Fibroblast of skin of right biceps (primary cell): Measurements from ENCODE around the gene PTPRT.

Experiments used
- DNase-seq: peaks from one replicate; pipeline ENCODE4 v3.0.0-alpha.2; 2013

The PTPRT gene

DNA sequence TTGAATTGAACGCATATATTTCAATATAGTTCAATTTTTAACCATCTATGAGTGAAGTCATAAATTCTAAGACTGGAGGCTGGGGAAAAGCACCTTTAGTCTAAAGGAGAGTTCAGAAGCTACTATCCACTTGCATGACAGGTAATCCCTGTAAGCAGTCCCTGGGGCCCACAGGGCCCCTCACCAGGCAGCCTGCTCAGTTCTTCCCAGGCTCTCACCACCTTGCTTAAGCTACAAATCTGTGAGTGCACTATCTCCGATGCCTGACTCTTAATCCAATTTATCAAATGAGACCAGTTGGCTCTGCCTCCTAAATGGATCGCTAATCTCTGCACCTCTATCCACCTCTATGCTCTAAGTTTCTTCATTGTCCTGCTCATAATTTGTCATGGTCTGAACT, 413.8 kb downstream of the PTPRT start:
- no peak for DNase-seq

DNA sequence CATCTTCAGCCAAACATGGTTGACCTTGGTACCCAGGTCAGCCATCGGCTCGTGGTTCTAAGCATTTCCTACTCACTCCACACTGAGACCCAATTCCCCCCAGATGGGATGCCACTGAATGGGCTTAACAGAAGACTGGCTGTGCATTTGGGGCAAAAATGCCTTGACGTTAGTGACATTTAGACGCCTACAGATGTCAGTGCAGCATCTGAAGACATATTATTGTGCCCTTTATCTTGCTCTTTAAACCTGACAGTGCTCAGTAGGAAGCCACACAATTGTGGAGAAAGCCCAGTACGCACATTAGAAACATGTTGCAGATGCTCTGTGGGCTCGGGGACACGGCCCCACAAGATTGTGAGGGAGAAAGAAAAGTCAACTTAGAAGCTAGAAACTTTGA, 414.7 kb downstream of the PTPRT start:
- DNase-seq = no peak

DNA sequence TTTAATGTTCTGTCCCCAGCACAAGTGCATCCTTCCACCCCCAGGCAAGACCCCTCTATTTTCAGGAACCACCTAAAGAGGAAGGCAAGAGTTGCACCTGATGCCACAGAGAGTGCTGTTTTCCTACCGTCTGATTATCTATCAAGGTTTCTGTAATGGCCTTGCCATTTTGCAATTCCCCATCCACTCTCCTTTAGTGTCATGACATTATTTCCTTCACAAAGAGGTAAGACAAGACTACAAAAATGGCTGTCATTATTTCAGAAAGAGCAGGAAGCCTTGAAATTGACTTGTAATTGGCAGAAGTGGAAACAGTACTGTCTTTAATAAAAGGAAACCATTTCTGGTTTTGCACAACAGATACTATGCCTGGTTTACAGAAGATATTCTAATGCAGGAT, 426.7 kb downstream of the PTPRT start:
- DNase-seq = no peak

DNA sequence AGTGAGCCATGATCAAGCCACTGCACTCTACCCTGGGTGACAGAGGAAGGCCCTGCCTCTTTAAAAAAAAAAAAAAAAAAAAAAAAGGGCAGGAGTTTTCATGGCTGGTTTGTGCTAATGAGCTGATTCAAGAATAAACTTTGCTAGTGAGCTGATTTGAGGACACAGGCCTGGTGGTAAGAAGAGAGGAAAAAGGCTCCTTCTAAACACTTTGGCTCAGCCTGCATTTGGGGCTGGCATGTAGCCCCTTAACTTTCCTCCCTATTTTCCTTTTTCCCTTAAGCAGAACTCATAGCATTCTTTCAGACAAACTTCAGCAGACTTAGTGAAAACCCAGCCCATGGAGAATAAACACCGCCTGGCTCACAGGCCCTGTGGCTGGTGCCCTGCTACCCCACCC, 432.7 kb downstream of the PTPRT start:
- DNase-seq = no peak

DNA sequence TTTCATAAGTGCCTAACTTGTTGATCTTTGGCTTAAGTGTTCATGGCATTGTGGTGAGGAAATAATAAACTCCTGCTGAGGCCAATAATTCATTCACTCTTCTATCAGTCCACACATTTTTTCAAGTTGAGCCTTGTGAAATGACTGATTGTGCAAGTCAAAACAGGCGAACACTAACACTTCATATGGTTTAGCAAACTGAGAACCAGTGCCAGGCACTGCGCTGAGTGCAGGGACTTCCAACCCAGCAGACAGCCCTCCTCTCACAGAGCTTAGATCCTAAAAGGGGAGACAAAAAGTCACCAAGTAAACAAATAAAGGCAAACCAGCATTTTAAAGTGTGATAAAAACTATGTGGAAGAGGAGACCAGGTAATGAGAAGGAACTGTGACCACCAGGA, 435.0 kb downstream of the PTPRT start:
- no peak for DNase-seq

DNA sequence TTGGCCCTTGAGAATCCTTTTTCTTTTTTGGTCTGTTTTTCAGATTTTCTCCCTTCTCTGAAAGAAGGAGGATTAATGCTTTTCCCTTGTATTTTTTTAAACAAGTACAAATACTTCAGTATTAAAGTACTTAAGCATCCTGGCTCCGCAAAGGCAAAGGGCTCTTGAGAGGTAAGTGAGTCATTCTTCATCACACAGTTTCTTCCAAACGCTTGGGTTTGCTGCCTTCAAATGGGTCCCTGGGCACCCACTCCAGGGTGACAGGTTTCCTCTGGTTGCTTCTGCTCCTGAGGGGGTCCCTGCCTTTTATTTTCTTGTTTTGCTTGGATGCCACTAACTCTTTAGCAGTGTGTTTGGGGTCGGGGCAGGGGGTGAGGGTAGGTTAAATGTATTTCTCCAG, 437.1 kb downstream of the PTPRT start:
- DNase-seq = no peak

DNA sequence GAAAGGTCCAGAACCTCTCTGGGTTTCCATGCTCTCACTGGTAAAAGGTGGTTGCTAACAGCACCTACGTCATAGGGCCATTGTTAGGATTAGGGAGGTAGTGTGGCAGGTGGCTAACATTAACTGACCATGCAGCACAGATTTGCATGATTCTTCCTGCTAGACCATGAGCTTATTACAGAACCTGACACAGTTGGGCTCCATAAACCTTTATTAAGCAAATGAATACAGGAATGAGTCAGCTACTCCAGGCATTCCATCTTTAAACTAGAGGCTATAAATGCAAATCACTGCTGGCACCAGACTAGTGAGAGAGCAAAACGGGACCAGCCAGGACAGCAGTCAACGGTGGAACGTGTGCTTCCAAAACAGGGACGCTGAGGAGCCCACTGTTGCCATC, 440.1 kb downstream of the PTPRT start:
- no peak for DNase-seq

DNA sequence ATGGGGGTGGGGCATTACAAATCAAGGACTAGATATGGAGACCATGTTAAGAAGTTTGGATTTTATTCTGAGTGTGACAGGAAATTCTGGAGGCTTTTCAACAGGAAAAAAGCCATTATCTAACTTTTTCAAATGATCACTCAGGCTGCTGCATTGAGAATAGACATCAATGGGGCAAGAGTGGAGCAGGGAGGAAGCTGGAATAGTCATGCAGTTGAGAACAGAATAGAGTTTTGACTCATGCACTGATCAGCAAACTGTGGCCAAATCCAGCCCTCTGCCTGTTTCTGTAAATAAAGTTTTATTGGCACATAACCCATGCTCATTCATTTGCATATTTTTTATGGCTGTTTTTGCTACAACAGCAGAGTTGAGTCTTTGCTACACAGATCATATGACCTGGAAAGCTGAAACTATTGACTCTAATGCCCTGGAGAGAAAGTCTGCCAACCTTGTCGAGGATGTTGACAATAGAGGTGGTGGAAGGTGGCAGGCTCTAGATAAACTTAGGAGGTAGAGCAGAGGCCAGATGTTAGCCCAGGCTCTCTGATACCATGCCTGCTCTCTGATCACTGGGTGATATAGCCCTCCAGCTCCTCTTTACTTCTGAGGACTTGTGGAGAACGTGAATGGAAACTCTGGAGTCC, 441.8 kb downstream of the PTPRT start:
- no peak for DNase-seq

DNA sequence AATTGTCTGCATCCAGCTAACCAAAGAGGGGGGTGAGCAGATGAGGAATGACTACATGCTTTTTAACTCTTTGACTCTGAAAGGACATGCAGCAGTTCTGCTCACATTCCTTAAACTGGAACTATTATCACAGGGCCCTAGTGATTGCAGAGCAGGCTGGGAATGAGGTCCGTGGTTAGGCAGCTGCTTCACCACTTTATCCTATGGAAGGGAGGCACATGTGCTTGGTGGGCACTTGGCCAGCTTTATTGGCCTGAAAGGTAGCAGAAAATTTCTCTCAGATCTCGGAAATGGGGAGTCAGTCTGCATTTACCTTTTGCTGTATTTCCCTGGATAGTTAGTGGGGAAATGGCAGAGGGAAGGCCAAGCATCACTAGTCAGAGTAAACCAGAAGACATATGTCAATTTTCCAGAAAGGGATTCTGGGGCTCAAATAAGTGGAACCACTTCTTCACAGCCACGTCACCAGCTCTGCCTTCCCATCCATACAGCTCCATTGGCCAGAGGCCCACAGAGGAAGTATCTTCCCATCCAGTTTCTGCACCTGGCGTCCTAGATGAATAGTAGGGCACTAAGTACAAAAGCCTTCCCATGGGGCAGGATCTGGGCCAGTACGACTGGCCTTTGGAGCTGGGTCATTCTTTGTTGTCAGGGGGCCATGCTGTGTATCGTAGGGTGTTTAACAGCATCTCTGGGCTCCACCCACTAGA, 444.8 kb downstream of the PTPRT start:
- DNase-seq = no peak

DNA sequence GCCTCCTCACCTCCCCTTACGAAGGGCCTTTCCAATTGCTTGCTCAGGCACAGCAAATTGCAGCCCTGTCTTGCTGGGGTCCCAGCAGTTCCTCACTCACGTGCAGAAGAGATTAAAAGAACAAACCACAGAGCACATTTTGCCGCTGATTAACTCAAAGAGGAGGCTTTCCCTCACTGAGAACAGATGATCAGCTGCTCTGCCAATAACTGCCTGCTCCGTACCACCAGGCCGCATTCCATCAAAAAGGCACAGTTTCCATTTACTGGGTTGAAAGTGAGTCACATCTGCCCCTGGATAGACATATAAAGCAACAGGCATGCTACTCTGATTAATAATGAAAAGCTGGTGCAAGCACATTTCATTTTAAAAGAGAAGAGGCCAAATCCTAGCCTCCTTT, 446.8 kb downstream of the PTPRT start:
- no peak for DNase-seq

DNA sequence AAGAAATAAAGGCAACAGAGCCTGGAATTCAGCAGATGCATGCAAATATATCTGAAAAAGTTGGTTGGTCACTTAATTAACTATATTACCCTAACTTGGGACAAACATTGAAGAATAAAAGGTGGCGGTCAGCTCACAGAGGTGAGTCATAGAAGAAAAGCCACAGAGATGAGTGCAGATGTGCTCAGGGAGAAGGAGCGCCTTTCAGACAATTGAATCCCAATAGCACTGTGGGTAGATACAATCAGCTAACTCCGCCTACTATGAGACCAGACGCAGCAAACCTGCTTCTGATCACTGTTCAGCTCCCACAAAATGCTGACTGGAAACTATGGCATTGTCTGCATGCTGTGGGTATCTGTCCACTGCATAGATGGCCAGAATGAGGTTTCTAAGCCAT, 447.8 kb downstream of the PTPRT start:
- DNase-seq = no peak

DNA sequence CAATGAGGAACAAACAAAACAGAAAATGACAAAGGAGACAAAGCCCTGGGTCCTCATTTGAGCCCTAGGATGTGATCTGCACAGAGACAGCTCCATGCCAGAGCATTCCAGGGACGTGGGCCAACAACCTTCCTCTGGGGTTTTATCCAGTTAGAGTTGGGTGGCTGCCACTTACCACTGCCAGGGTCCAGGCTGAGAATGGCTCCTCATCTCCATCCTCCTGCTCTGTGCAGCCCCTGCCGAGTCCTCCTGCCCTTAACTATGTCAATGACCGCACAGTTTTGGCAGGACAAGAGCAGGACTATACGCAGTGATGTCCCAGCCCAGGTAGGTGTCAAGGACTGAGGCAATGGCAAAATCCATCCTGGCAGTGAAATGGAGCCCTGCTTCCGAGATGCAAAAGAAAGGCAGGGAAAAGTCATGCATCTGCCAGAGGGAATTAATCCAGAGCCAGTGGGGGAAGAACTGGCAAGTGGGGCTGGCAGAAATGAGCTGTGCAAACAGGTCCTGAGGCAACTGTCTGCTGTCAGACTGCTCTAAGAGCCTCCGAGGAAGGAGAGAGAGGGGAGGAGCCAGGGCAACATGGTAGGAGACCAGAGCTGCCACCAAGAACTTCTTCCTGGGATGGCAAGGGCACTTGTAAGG, 449.4 kb downstream of the PTPRT start:
- no peak for DNase-seq

DNA sequence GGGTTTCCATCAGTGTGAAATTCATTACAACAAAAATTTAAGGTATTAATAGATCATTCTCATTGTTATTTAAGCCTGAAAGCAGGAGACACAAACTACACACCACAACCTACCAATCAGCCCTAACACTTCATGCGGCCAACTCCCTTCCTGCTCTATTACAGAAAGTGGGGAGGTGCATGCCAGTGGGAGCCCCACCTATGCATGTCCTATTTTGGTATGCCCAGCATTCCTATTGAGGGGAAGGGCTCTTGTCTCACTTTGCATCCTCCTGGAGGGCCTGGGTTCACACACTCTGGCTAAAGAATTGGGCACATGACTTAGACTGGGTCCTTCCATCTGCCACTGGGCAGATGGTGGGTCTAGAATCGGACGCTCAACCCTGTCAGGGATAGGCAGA, 450.0 kb downstream of the PTPRT start:
- no peak for DNase-seq

DNA sequence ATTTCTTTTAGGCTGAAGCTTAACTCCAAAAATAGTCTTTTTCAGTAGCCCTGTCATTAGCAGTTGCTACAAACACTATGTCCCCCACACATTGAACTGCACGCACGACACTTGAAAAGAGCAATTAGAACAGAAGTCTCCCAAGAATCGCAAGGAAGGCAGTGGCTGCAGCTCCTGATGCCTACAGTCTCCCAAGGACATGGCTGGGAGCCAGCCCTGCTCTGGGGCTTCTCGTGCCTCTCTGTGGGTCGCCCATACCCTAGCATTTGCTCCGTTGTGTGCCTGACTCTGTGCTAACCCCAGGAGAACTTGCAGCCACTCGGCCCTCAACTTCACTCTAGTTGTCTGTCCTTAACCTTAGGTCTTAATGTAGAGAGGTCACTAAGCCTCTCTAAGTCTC, 454.2 kb downstream of the PTPRT start:
- no peak for DNase-seq

DNA sequence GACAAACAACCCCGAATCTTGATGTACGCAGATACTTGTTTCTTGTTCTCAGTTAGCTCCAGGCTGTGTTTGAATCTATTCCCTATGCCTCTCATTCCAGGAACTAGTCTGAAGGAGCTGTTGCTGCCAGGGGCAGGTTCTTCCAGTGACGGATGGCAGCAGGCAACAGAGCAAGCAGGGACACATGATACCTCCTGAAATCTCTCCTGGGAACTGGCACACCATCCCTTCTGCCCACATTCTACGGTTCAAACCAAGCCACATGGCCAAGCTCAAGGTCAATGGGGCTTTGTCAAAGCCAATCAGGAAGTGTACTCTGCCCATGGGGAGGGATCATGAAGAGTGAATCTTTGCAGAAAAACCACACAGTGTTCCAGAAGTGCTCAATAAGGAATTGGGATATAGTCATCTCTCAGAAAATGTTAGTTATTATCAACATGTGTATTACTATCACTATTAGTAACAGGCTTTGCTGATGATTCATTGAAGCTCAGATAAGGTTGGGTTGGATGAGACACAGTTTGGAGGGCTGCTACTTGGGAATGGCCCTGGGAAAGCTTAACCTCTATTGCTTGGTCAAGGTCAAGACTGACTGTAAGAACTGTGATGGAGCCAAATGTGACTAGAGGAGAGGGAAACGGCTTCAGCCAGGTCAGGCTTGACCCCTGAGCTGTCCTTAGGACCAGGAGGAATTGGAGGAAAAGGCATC, 454.9 kb downstream of the PTPRT start:
- no peak for DNase-seq

DNA sequence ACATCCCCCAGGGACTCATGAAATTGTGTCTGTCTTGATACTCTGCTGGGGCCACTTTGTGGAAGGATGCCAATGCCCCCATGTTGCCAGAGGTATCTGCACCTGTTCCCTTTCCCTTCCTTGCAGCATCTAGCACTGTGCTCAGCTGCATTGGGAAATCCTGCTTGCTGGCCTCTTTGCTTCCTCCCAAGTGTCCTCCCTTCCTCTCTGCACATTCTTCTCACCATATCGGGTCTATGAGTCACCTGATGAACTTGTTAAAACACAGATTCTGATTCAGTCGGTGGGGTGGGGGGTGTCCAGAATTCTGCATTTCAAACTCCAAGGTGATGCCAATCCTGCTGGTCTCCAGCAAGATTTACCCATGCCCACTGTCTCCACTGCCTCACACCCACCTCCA, 467.8 kb downstream of the PTPRT start:
- no peak for DNase-seq

DNA sequence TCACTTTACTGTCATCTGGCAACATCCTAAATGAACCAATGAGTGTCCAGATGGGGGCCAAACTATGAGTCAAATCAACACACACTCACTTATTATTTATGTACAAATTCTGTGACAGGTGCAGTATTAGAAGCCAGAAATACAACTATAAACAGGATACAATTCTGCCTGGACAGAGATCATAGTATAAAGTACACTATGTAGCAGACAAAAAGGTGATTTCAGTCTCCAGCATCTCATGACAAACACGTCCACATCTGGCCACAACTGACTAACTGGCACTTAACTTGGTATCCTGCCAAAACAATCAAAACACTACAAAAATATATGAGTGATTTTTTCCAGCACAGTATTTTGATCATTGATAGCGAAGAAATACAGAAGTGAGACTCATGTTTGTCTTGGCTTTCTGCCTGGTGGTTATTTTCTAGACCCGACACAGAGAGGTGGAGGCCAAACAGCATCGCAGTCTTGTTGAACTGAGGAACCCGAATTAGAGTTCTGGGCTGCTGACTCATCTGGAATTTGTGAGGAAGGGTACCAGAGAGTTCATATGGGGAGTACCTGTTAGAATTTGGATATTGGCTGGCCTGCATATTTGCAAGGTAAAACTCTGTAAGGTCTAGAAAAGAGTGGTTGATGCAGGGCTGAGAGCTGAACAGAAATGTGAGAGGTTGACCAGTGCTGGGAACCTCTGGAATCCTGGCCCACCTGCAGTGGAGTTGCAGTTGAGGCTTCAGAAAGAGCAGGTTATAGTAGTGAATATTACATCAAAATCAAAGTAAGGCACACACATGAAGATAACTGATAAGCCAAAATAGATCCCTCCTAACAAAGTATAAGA, 475.2 kb downstream of the PTPRT start:
- DNase-seq = no peak

DNA sequence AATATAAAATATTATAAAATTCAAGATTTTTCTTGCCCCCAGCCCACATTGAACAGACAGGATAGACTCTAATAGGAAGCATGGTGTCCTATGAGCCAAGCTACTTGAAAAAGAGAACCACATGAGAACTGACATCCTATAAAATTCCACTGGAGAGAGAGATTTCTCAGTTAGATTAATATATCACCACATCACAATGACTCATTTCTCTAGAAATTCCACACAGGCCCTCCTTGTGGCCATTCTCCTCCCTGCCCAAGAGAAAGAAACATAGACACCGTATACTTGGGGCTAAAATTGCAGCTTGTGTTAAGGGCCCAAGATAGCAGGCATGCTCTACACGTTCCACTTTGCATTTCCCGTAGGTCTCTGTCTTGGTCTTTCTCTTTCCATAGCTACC, 481.4 kb downstream of the PTPRT start:
- DNase-seq = no peak

DNA sequence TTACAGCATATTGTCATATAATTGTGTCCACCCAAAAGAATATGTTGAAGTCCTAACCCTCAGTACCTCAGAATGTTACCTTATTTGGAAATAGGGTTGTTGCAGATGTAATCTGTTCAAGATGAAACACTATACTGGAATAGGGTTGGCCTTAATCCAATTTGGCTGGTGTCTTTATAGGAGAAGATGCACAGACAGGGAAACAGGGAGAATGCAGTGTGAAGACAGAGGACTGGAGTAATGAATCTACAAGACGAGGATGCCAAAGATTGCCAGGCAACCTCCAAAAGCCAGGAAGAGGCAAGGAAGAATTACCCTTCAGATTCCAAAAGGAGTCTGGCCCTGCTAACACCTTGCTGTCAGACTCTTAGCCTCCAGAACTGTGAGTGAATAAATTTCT, 482.9 kb downstream of the PTPRT start:
- DNase-seq = no peak

DNA sequence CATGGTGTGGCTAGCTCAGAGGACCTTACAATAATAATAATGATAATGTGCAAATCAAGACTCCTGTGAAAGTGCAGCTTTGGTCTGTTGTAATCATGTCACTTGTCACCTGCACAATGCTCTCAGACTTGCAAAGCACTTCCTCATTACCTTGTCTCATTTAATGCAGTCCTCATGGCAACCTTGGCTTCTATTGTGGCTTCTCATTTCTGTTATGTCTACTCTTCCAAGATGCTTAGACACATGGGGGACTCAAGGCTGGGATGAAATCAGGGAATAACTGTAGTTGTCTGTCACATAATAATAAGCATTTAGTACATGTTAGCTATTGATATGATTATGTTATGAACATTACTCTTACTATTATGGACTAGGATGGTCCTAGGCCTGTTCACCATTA, 484.2 kb downstream of the PTPRT start:
- DNase-seq = no peak

DNA sequence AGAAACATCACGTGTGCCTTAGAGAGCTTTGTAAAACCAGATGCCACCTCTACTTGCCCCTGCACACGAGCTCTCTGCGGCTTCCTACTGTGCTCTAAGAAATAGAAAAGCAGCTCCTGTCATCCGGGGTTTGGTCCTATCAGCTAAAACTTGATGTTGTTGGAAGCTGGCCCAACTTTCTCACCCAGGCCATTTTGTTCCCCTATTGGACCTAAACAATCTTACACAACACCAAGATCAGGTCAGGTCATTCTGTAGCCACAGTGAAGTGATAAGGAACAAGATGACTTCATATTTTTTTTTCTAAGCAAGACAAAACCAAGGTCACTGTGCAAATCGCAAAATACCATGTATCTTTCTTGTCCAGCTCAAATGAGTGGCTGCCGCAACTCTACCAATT, 486.0 kb downstream of the PTPRT start:
- DNase-seq = no peak

DNA sequence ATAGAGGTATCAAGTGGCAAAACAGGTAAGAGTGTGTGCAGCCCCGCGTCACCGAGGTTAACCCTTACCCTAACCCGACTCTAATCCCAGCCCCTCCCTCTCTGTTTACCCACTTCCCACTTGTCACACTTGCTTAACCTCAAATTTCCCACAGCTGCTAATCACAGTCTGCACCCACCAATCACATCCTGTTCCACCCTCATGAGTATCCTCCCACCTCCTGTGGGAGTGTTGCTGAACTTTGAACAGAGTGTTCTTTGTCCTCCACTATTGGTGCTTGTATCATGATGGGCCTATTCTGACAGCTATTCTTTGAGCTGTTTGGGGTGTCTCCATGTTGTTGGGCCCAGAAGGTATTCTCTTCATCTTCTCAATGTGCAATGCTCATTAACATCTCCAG, 487.8 kb downstream of the PTPRT start:
- DNase-seq = no peak

DNA sequence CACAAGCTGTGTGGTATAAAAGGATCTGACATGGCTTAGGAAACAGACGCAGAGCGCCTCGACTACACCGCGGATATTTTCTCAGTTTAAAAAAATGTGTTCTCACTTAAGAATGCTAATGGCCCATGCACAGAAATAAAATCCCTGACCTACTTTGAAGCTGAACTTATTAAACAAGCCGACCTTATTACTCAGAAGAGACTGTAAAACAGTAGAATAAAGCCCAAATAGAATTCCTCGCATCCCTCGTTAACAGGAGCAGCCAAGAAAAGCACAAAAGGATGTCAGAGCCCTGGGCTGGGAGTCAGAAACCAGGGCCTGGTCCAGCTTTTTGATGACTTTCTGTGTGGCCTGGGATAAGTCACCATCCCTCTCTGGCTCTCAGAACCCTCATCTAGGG, 489.3 kb downstream of the PTPRT start:
- DNase-seq = no peak
